RWPE1 (cell line): Measurements from ENCODE around the gene BTNL3.
A peak's percentile ranks its signal among the peaks of the same experiment; 100 is the strongest.

Source experiments
- CTCF ChIA-PET: fragments of 350-600 bp; sonication (Branson Sonifier 250); formaldehyde crosslinking; extraction: SDS; loops from one replicate; lab custom pipeline; 2021; lab: Yijun Ruan, JAX
- POLR2A ChIA-PET: fragments of 400-600 bp; formaldehyde crosslinking; extraction: SDS; loops from one replicate; lab custom pipeline; 2020; ENCODE audit warnings: antibody characterized with exemption; ENCODE audit not compliant: low non-redundant PET; lab: Yijun Ruan, JAX
- DNase-seq: peaks from one replicate; pipeline ENCODE4 v3.0.0; 2012; ENCODE audit warnings: low spot score
- H3K27ac ChIP-seq: fragments of 450-650 bp; 2 replicates; pipeline ENCODE4 v1.5.1; 2017
- TF ChIP-seq, protein P1 (sequence below): fragments of 450-650 bp; conservative IDR thresholded peaks from 2 replicates; pipeline ENCODE4 v1.5.1; 2017; ENCODE audit warnings: low read depth, mild to moderate bottlenecking

BTNL3 gene

GRCh38 chr5:180988592-180988991 lies at the start of gene BTNL3:
TSS of gene BTNL3 (plus strand) at chr5:180988846. CDS start at chr5:180989029, 183 bp downstream.
- ChIA-PET POLR2A (no interaction called here), CTCF (no interaction called here)
- TF ChIP-seq, protein P1, sequence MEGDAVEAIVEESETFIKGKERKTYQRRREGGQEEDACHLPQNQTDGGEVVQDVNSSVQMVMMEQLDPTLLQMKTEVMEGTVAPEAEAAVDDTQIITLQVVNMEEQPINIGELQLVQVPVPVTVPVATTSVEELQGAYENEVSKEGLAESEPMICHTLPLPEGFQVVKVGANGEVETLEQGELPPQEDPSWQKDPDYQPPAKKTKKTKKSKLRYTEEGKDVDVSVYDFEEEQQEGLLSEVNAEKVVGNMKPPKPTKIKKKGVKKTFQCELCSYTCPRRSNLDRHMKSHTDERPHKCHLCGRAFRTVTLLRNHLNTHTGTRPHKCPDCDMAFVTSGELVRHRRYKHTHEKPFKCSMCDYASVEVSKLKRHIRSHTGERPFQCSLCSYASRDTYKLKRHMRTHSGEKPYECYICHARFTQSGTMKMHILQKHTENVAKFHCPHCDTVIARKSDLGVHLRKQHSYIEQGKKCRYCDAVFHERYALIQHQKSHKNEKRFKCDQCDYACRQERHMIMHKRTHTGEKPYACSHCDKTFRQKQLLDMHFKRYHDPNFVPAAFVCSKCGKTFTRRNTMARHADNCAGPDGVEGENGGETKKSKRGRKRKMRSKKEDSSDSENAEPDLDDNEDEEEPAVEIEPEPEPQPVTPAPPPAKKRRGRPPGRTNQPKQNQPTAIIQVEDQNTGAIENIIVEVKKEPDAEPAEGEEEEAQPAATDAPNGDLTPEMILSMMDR = no peak
- no peak within 1 kb of the TSS for H3K27ac ChIP-seq
- no peak for DNase-seq

DNA sequence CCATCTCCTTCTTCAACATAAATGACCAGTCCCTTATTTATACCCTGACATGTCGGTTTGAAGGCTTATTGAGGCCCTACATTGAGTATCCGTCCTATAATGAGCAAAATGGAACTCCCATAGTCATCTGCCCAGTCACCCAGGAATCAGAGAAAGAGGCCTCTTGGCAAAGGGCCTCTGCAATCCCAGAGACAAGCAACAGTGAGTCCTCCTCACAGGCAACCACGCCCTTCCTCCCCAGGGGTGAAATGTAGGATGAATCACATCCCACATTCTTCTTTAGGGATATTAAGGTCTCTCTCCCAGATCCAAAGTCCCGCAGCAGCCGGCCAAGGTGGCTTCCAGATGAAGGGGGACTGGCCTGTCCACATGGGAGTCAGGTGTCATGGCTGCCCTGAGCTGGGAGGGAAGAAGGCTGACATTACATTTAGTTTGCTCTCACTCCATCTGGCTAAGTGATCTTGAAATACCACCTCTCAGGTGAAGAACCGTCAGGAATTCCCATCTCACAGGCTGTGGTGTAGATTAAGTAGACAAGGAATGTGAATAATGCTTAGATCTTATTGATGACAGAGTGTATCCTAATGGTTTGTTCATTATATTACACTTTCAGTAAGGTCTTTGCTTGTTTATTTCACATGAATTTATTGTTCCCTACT lies 38.2 kb upstream of the BTNL3 start:
- no peak overlapping the region for H3K27ac ChIP-seq
- TF ChIP-seq, protein P1 = no peak
- CTCF ChIA-PET = interaction anchor here (0.6 kb wide), 1 partner anchor 233 kb away, joined by 6 read pairs; no protein-coding TSS in a partner anchor
- POLR2A ChIA-PET = no interaction called here
- DNase-seq = peak; percentile 57

DNA sequence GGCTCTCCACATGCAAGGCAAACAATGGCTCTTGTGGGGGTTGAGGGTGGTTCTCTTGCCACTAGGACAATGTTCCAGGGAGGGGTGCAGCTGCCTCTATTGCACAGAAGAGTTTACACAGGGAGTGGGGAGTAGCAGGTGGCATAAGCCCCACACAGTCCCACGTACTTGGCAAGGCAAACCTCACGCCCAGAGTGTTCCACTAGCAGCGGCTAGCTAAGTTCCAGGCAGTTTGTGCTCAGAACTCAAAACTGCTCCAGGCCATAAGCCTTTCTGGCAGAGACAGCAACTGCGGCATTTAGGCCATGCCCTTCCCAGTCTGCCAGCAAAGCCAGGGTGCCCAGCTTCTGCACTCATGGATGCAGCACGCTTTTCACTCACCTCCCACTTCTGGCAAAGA lies 29.0 kb upstream of the BTNL3 start:
- DNase-seq = no peak
- TF ChIP-seq, protein P1 = no peak
- H3K27ac ChIP-seq = no peak overlapping the region
- ChIA-PET CTCF (no interaction called here), POLR2A (no interaction called here)

DNA sequence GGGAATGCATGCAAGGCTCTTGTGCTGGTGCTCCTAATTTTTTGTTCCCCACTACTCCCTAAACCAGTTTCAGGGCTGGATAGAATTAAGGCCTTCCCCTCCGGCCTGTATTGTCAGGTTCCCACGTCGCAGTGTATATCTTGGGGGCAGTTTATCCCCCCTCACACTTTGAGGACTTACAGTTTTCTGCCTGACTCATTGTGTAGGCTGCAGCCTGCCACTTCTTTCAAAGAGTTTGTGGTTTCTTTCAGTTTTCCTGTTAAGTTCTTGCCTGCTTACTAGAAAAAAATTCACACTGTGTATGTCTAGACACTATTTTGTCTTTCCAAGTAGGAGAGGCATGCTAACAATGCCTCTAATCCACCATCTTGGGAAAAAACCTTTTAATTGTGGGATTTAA lies 28.4 kb upstream of the BTNL3 start:
- TF ChIP-seq, protein P1 = no peak
- CTCF ChIA-PET = no interaction called here
- no peak for DNase-seq
- POLR2A ChIA-PET = no interaction called here
- H3K27ac ChIP-seq = no peak overlapping the region

GRCh38 chr5:180969406-180969805 lies 19.2 kb upstream of the BTNL3 start:
- CTCF ChIA-PET = interaction anchor here (0.7 kb wide), 1 partner anchor 25 kb away, joined by 3 read pairs; no protein-coding TSS in a partner anchor
- TF ChIP-seq, protein P1 = no peak
- no peak overlapping the region for H3K27ac ChIP-seq

GRCh38 chr5:180970336-180970735 lies 18.3 kb upstream of the BTNL3 start:
- ChIA-PET POLR2A (no interaction called here), CTCF (no interaction called here)
- no peak for DNase-seq
- no peak overlapping the region for H3K27ac ChIP-seq
- TF ChIP-seq, protein P1 = no peak

More at GRCh38 chr5:180969406-180969805, 19.2 kb upstream of the BTNL3 start:
- DNase-seq = no peak
- POLR2A ChIA-PET = no interaction called here
